H1 (cell line): ENCODE data around the gene DEK. TPM values are rescaled to one million over a fixed set of nuclear protein-coding genes. Genes with fewer than 3 reads are reported as not detected.
"Not testable (repeated sequence)": the region's sequence is repeated elsewhere in the genome, so short reads cannot be mapped to it uniquely, and the experiment has no call there.

Experiments
- CTCF ChIA-PET: fragments of 300-600 bp; sonication (Branson Sonifier 250); formaldehyde crosslinking; loops from one replicate; lab custom pipeline; 2021; ENCODE audit not compliant: partially characterized antibody; lab: Charles Lee
- POLR2A ChIA-PET: fragments of 300-600 bp; sonication (Branson Sonifier 250); formaldehyde crosslinking; loops from one replicate; lab custom pipeline; 2021; ENCODE audit warnings: inconsistent platforms; ENCODE audit not compliant: partially characterized antibody; lab: Charles Lee
- DNase-seq, 2 experiments: peaks; one replicate each; pipeline versions ENCODE4 v3.0.0 to v3.0.0-alpha.2; 2010 to 2022; ENCODE audit warnings: low spot score in 2 of 2, low read depth in 1 of 2, mixed read lengths in 1 of 2
- FAIRE-seq: peaks from 2 replicates; lab custom pipeline; 2011; peaks lifted over from hg19 to GRCh38; lab: Jason Lieb, UNC
- H2AFZ ChIP-seq: 2 replicates; pipeline ENCODE4 v1.8.1; 2012; ENCODE audit warnings: low read length, inconsistent platforms
- H2AK5ac ChIP-seq: 2 replicates; pipeline ENCODE4 v1.6.1; 2013; ENCODE audit warnings: low read depth, low read length
- H2BK120ac ChIP-seq: replicated peaks from 2 replicates; pipeline ENCODE3; 2013; ENCODE audit warnings: low read depth, low read length, inconsistent platforms
- H2BK12ac ChIP-seq: 2 replicates; pipeline ENCODE4 v1.6.1; 2013; ENCODE audit warnings: low read depth, low read length
- H2BK15ac ChIP-seq: 2 replicates; pipeline ENCODE4 v1.6.1; 2013; ENCODE audit warnings: low read length
- H2BK20ac ChIP-seq: 2 replicates; pipeline ENCODE4 v1.6.1; 2013; ENCODE audit warnings: low read length
- H2BK5ac ChIP-seq: 2 replicates; pipeline ENCODE4 v1.6.1; 2013; ENCODE audit warnings: low read depth, low read length
- H3K14ac ChIP-seq: 2 replicates; pipeline ENCODE4 v1.6.1; 2013; ENCODE audit warnings: inconsistent platforms; ENCODE audit not compliant: insufficient read length
- H3K18ac ChIP-seq: 2 replicates; pipeline ENCODE4 v1.6.1; 2013; ENCODE audit warnings: low read length; ENCODE audit errors: extremely low read depth
- H3K23ac ChIP-seq: 2 replicates; pipeline ENCODE4 v1.6.1; 2013; ENCODE audit warnings: inconsistent platforms; ENCODE audit not compliant: insufficient read length
- H3K23me2 ChIP-seq: 2 replicates; pipeline ENCODE4 v1.6.1; 2013; ENCODE audit warnings: low read depth, low read length
- H3K27ac ChIP-seq: 2 replicates; pipeline ENCODE4 v1.6.1; 2011; ENCODE audit warnings: low read depth, low read length, inconsistent platforms
- H3K27me3 ChIP-seq, 4 experiments: replicated peaks in 1 of 4; 1 replicate in 1 of 4; 2 replicates in 3 of 4; pipeline versions ENCODE4 v1.6.1 to v1.8.1; 2011 to 2013; ENCODE audit warnings: low read length in 3 of 4, mild to moderate bottlenecking in 3 of 4, inconsistent platforms in 2 of 4, mixed read lengths in 2 of 4, moderate library complexity in 1 of 4; ENCODE audit not compliant: control insufficient read depth in 3 of 4, insufficient read depth in 3 of 4; ENCODE audit errors: extremely low read depth in 1 of 4
- H3K36me3 ChIP-seq, 4 experiments: 2 replicates each; pipeline versions ENCODE4 v1.6.1 to v1.8.1; 2011 to 2013; ENCODE audit warnings: mild to moderate bottlenecking in 4 of 4, low read length in 3 of 4, moderate library complexity in 2 of 4, control low read depth in 1 of 4, inconsistent platforms in 1 of 4; ENCODE audit not compliant: insufficient read depth in 4 of 4, control insufficient read depth in 2 of 4
- H3K4ac ChIP-seq: replicated peaks from 2 replicates; pipeline ENCODE3; 2013; ENCODE audit warnings: low read length, low read depth, mixed read lengths, inconsistent platforms; ENCODE audit not compliant: insufficient read length
- H3K4me1 ChIP-seq, 4 experiments: replicated peaks in 1 of 4; 1 replicate in 1 of 4; 2 replicates in 3 of 4; pipeline versions ENCODE4 v1.6.1 to v1.8.1; 2011 to 2013; ENCODE audit warnings: low read length in 3 of 4, inconsistent platforms in 2 of 4, mixed read lengths in 1 of 4; ENCODE audit not compliant: insufficient read depth in 4 of 4, control insufficient read depth in 3 of 4
- H3K4me2 ChIP-seq, 2 experiments: 2 replicates each; pipeline versions ENCODE4 v1.6.1 to v1.8.1; 2011 to 2013; ENCODE audit warnings: low read depth in 2 of 2, low read length in 2 of 2, control low read depth in 1 of 2, inconsistent platforms in 1 of 2, mild to moderate bottlenecking in 1 of 2; ENCODE audit not compliant: insufficient read depth in 1 of 2
- H3K4me3 ChIP-seq, 4 experiments: fragments of 200-600, 300-600 bp in 1 of 4; sonication (generic), shearing (Covaris generic), sonication (Bioruptor Twin) in 1 of 4; 2 replicates each; pipeline versions ENCODE4 v1.5.1 to v1.8.1; 2011 to 2016; ENCODE audit warnings: low read length in 4 of 4, low read depth in 3 of 4, control low read depth in 2 of 4, inconsistent platforms in 2 of 4, mild to moderate bottlenecking in 2 of 4, mixed read lengths in 1 of 4, moderate library complexity in 1 of 4; ENCODE audit not compliant: insufficient read depth in 2 of 4; ENCODE audit errors: extremely low read depth in 1 of 4
- H3K56ac ChIP-seq: replicated peaks from 2 replicates; pipeline ENCODE3; 2013; ENCODE audit warnings: low read depth, mild to moderate bottlenecking, mixed read lengths, low read length, inconsistent platforms; ENCODE audit not compliant: insufficient read length
- H3K79me1 ChIP-seq: 2 replicates; pipeline ENCODE4 v1.6.1; 2013; ENCODE audit warnings: low read depth, low read length, control low read depth
- H3K79me2 ChIP-seq, 2 experiments: 2 replicates each; pipeline versions ENCODE4 v1.6.1 to v1.8.1; 2012 to 2013; ENCODE audit warnings: low read length in 2 of 2, mild to moderate bottlenecking in 2 of 2, inconsistent platforms in 1 of 2; ENCODE audit not compliant: insufficient read depth in 2 of 2, control insufficient read depth in 1 of 2
- H3K9ac ChIP-seq, 4 experiments: replicated peaks in 1 of 4; 1 replicate in 1 of 4; 2 replicates in 3 of 4; pipeline versions ENCODE4 v1.6.1 to v1.8.1; 2011 to 2013; ENCODE audit warnings: low read depth in 3 of 4, low read length in 3 of 4, control low read depth in 2 of 4, mild to moderate bottlenecking in 2 of 4, moderate library complexity in 2 of 4, inconsistent platforms in 1 of 4; ENCODE audit errors: extremely low read depth in 1 of 4
- H3K9me3 ChIP-seq, 2 experiments: 2 replicates each; pipeline versions ENCODE4 v1.6.1 to v1.8.1; 2012 to 2013; ENCODE audit warnings: mild to moderate bottlenecking in 2 of 2, moderate library complexity in 2 of 2, control low read depth in 1 of 2, inconsistent platforms in 1 of 2, low read depth in 1 of 2, low read length in 1 of 2, mixed read lengths in 1 of 2; ENCODE audit not compliant: insufficient read depth in 2 of 2
- H4K20me1 ChIP-seq, 2 experiments: replicated peaks in 1 of 2; 2 replicates each; pipeline versions ENCODE3 to v1.8.1; 2011 to 2013; ENCODE audit warnings: inconsistent platforms in 2 of 2, low read length in 2 of 2, mild to moderate bottlenecking in 1 of 2; ENCODE audit not compliant: insufficient read depth in 2 of 2, control insufficient read depth in 1 of 2
- H4K5ac ChIP-seq: 2 replicates; pipeline ENCODE4 v1.6.1; 2013; ENCODE audit warnings: low read length, low read depth, mixed read lengths, inconsistent platforms; ENCODE audit not compliant: insufficient read length
- H4K8ac ChIP-seq: 2 replicates; pipeline ENCODE4 v1.8.0; 2013; ENCODE audit warnings: mild to moderate bottlenecking, moderate library complexity, low read length, inconsistent platforms; ENCODE audit not compliant: insufficient read depth; ENCODE audit errors: extremely low read depth
- H4K91ac ChIP-seq: replicated peaks from 2 replicates; pipeline ENCODE3; 2013; ENCODE audit warnings: low read length, mixed read lengths, inconsistent platforms; ENCODE audit not compliant: insufficient read length
- WGBS, 2 experiments: shearing (Covaris generic) in 1 of 2; methylation state at CpG; one replicate each; pipeline versions ENCODE4 v1.1.6 to v1.1.7; 2013 to 2015; ENCODE audit warnings: low lambda C conversion rate in 2 of 2, mixed read lengths in 2 of 2, inconsistent platforms in 1 of 2, low coverage in 1 of 2, missing lambda C conversion rate in 1 of 2; ENCODE audit not compliant: insufficient replicate concordance in 2 of 2, insufficient coverage in 1 of 2, insufficient read length in 1 of 2; ENCODE audit errors: extremely low coverage in 1 of 2, missing lambda C conversion rate in 1 of 2; 5-methylcytosine and 5-hydroxymethylcytosine counted together
- polyA plus RNA-seq, 7 experiments: library from polyadenylated mRNA; depleted of rRNA in 3 of 7; stranded (reverse) in 5 of 7; unstranded in 2 of 7; fragments of >200 nt in 5 of 7; fragments of 200-250 nt in 2 of 7; gene quantifications; 1 replicate in 5 of 7; 2 replicates in 1 of 7; 4 replicates in 1 of 7; pipeline versions ENCODE4 v1.2.1 to v1.2.3, GENCODE V29; 2011 to 2013; ENCODE audit warnings: missing spikeins in 2 of 7, mixed read lengths in 2 of 7
- total RNA-seq: library from RNA; stranded (reverse); fragmentation: NEBNext Ultra II Directional; extraction: Animal tissue kit (Norgen Biotek cat#: 25700); gene quantifications from 2 replicates; pipeline ENCODE4 v1.2.1, GENCODE V29; 2021

Gene DEK
- total and polyA plus RNA-seq, 2 of the 8 experiments (the other 6 are each of a cell fraction or from before 2014, with no cell fraction given) = 40.0 to 228 TPM

GRCh38 chr6:18231856-18232255, 32.5 kb downstream of the DEK start:
- 92% methylated on average over 7 of the region's 7 CpGs; no CpG with 5 or more reads in 1 of the 2 experiments for WGBS, 2 experiments
- H3K56ac ChIP-seq, H3K23me2 ChIP-seq, H3K4me2 ChIP-seq, H3K79me1 ChIP-seq, H2BK15ac ChIP-seq, H4K20me1 ChIP-seq, H3K14ac ChIP-seq, H2BK20ac ChIP-seq, H3K27me3 ChIP-seq, H3K4me1 ChIP-seq, CTCF ChIA-PET, H3K27ac ChIP-seq, H3K23ac ChIP-seq, H4K91ac ChIP-seq, H3K18ac ChIP-seq, H2BK5ac ChIP-seq, DNase-seq, H2BK120ac ChIP-seq, H4K5ac ChIP-seq, H3K4ac ChIP-seq, FAIRE-seq, H3K9ac ChIP-seq, H2AFZ ChIP-seq, H4K8ac ChIP-seq, H2BK12ac ChIP-seq, H3K4me3 ChIP-seq, H2AK5ac ChIP-seq: not testable (repeated sequence)
- Histone ChIP-seq H3K36me3 (peaks cover 9 to 73% (median 46%) of the 10 kb centered on the region in 4 experiments), H3K9me3 (peaks cover 14 to 20% of the 10 kb centered on the region in 2 experiments), H3K79me2 (peaks cover 0 to 51% of the 10 kb centered on the region in 2 experiments; a peak in 2 of 4 replicates)
- POLR2A ChIA-PET = interaction anchor here (0.8 to 1.3 kb wide), 3 partner anchors 9 to 10 kb away, joined by 3 to 9 read pairs (median 4); no protein-coding TSS in a partner anchor
